Smooth muscle cell (in vitro differentiated cells): ENCODE measurements around the gene ATG4A. TPM values are rescaled to one million over a fixed set of nuclear protein-coding genes. Genes with fewer than 3 reads are reported as not detected.

Source experiments
- DNase-seq: peaks from one replicate; lab custom pipeline; 2025; ENCODE audit not compliant: unreplicated experiment; lab: John Stamatoyannopoulos, UW
- H2AFZ ChIP-seq: fragments of 200-600 bp; sonication (generic); 2 replicates; pipeline ENCODE4 v1.6.0; 2016; ENCODE audit warnings: antibody characterized with exemption, low read depth, mild to moderate bottlenecking
- H3F3A ChIP-seq: fragments of 200-600 bp; sonication (generic); 2 replicates; pipeline ENCODE4 v1.6.0; 2017; ENCODE audit warnings: antibody characterized with exemption, low read depth
- H3K27ac ChIP-seq: fragments of 200-600 bp; sonication (generic); 2 replicates; pipeline ENCODE4 v1.5.1; 2016; ENCODE audit warnings: low read depth, mild to moderate bottlenecking
- H3K27me3 ChIP-seq: fragments of 200-600 bp; sonication (generic); 2 replicates; pipeline ENCODE4 v1.6.1; 2016; ENCODE audit warnings: low read depth, mild to moderate bottlenecking
- H3K36me3 ChIP-seq: fragments of 200-600 bp; sonication (generic); 2 replicates; pipeline ENCODE4 v1.5.1; 2016; ENCODE audit warnings: low read depth
- H3K4me1 ChIP-seq: fragments of 200-600 bp; sonication (generic); 2 replicates; pipeline ENCODE4 v1.5.1; 2016; ENCODE audit warnings: low read depth
- H3K4me2 ChIP-seq: fragments of 200-600 bp; sonication (generic); 2 replicates; pipeline ENCODE4 v1.6.0; 2016; ENCODE audit warnings: mild to moderate bottlenecking
- H3K4me3 ChIP-seq: fragments of 200-600 bp; sonication (generic); 2 replicates; pipeline ENCODE4 v1.5.1; 2016; ENCODE audit warnings: mild to moderate bottlenecking
- H3K79me2 ChIP-seq: fragments of 200-600 bp; sonication (generic); 2 replicates; pipeline ENCODE4 v1.6.0; 2016; ENCODE audit warnings: low read depth, mild to moderate bottlenecking
- H3K9ac ChIP-seq: fragments of 200-600 bp; sonication (generic); 2 replicates; pipeline ENCODE4 v1.6.0; 2016; ENCODE audit warnings: low read depth
- H3K9me3 ChIP-seq: fragments of 200-600 bp; sonication (generic); replicated peaks from 2 replicates; pipeline ENCODE4 v1.5.1; 2016; ENCODE audit warnings: low read depth
- H4K20me1 ChIP-seq: fragments of 200-600 bp; sonication (generic); 2 replicates; pipeline ENCODE4 v1.6.0; 2016; ENCODE audit warnings: low read depth
- WGBS: methylation state at CpG from one replicate; pipeline ENCODE4 v1.1.7; 2016; ENCODE audit warnings: low lambda C conversion rate; 5-methylcytosine and 5-hydroxymethylcytosine counted together
- polyA plus RNA-seq: library from polyadenylated mRNA; unstranded; fragments of >200 nt; fragmentation: Nextera tagmentation; extraction: Ambion mirVana; gene quantifications from 2 replicates; pipeline ENCODE4 v1.2.1, GENCODE V29; 2016
- total RNA-seq: library from RNA; depleted of rRNA; stranded (reverse); fragments of >200 nt; gene quantifications from 2 replicates; pipeline ENCODE4 v1.2.3, GENCODE V29; 2014
- TF ChIP-seq, protein P1 (sequence below): fragments of 200-600 bp; sonication (generic); IDR thresholded peaks from 2 replicates; pipeline ENCODE4 v1.5.1; 2017; ENCODE audit warnings: borderline replicate concordance, mild to moderate bottlenecking, antibody characterized with exemption; ENCODE audit not compliant: insufficient read depth, poor library complexity, severe bottlenecking

Gene ATG4A
- total and polyA plus RNA-seq, 2 experiments from 2014 or later, result 14.0 to 14.3 TPM

DNA sequence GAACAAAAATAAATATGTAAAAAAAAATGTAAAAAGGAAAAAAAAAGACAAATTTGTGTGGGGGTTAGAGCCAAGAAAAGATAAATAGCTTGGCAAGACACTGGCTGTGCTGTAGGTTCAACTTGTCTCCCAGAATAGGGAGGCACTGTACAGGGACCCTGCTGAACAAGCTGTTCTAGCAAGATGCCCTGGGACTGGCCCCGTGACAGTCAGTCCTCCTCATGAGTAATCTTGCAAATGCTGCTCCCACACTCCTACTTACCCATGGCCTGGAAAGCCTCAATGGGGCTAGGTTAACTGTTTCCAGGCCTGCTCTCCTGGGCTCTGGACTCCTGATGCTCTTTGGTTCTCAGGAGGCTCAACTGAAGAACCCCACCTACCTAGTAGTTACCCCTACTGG, 106.8 kb downstream of the ATG4A start:
- H3K79me2 ChIP-seq, result no peaks in the 10 kb centered on the region
- no peaks in the 10 kb centered on the region for H4K20me1 ChIP-seq
- H3K4me1 ChIP-seq, result peaks cover 3% of the 10 kb centered on the region
- no peaks in the 10 kb centered on the region for H3K27me3 ChIP-seq
- H3F3A ChIP-seq, result no peaks in the 10 kb centered on the region
- H3K4me3 ChIP-seq, result no peak overlapping the region
- H3K36me3 ChIP-seq, result no peaks in the 10 kb centered on the region
- no peaks in the 10 kb centered on the region for H3K9me3 ChIP-seq
- 17% methylated on average over 1 of the region's 1 CpG for WGBS
- DNase-seq, result no peak
- H2AFZ ChIP-seq, result no peak overlapping the region
- no peak overlapping the region for H3K9ac ChIP-seq
- H3K27ac ChIP-seq, result no peak overlapping the region
- peak overlapping the region; percentile 26 for H3K4me2 ChIP-seq
- TF ChIP-seq, protein P1, sequence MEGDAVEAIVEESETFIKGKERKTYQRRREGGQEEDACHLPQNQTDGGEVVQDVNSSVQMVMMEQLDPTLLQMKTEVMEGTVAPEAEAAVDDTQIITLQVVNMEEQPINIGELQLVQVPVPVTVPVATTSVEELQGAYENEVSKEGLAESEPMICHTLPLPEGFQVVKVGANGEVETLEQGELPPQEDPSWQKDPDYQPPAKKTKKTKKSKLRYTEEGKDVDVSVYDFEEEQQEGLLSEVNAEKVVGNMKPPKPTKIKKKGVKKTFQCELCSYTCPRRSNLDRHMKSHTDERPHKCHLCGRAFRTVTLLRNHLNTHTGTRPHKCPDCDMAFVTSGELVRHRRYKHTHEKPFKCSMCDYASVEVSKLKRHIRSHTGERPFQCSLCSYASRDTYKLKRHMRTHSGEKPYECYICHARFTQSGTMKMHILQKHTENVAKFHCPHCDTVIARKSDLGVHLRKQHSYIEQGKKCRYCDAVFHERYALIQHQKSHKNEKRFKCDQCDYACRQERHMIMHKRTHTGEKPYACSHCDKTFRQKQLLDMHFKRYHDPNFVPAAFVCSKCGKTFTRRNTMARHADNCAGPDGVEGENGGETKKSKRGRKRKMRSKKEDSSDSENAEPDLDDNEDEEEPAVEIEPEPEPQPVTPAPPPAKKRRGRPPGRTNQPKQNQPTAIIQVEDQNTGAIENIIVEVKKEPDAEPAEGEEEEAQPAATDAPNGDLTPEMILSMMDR, result no peak

DNA sequence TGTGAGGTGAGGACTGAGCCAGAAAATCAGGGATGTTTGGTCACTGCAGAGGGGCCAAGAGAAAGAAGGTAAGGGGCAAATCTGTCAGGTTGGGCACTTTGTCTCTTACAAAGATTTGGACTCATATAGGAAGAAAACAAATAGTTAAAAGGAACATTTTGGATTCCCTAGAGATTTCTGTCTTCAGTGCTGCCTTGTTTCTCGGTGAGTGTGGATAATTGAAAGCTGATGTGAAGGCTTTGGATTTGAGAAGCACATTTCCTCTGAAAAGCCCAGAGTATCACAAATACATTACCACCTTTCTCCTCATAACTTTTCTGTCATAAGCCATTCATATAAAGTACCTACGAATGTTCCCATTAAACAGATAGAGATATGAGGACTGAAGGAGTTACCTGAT, 107.5 kb downstream of the ATG4A start:
- Histone ChIP-seq H3K36me3 (no peaks in the 10 kb centered on the region), H3K4me2 (peak overlapping the region; percentile 36), H3K27ac (no peak overlapping the region), H3K9me3 (no peaks in the 10 kb centered on the region), H3K79me2 (no peaks in the 10 kb centered on the region), H2AFZ (no peak overlapping the region), H3K27me3 (no peaks in the 10 kb centered on the region), H3K4me3 (no peak overlapping the region), H4K20me1 (no peaks in the 10 kb centered on the region), H3K9ac (no peak overlapping the region), H3F3A (no peaks in the 10 kb centered on the region), H3K4me1 (peaks cover 3% of the 10 kb centered on the region)
- TF ChIP-seq, protein P1, result no peak
- no peak for DNase-seq
- 54% methylated on average over 2 of the region's 2 CpGs for WGBS

DNA sequence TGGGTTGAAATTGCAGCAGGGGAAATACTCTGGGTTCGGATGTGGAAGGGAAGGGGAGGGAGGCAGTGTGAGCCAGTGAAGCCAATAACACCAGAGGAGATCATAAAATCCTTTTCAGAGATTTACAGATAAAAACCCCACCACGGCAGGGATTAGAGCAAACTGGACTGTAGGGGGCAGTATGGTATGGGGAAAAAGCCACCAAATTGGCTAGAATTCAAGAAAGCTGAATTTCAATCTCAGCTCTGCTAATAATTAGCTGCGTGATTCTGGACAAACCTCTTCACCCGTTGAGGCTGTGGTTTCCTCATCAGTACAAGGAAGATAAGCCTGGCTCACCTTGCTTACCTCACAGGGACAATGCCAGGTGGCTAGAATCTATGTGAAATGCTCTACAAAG, 108.1 kb downstream of the ATG4A start:
- H3K9me3 ChIP-seq, result no peaks in the 10 kb centered on the region
- no peaks in the 10 kb centered on the region for H3F3A ChIP-seq
- DNase-seq, result peak; percentile 2
- TF ChIP-seq, protein P1, result peak; percentile 59
- no peaks in the 10 kb centered on the region for H3K27me3 ChIP-seq
- no peaks in the 10 kb centered on the region for H3K36me3 ChIP-seq
- no peak overlapping the region for H3K27ac ChIP-seq
- no peak overlapping the region for H2AFZ ChIP-seq
- no peak overlapping the region for H3K9ac ChIP-seq
- peak overlapping the region; percentile 36 for H3K4me2 ChIP-seq
- no peaks in the 10 kb centered on the region for H3K79me2 ChIP-seq
- WGBS, result 18% methylated on average over 4 of the region's 4 CpGs
- H3K4me1 ChIP-seq, result peaks cover 3% of the 10 kb centered on the region
- no peaks in the 10 kb centered on the region for H4K20me1 ChIP-seq
- no peak overlapping the region for H3K4me3 ChIP-seq

DNA sequence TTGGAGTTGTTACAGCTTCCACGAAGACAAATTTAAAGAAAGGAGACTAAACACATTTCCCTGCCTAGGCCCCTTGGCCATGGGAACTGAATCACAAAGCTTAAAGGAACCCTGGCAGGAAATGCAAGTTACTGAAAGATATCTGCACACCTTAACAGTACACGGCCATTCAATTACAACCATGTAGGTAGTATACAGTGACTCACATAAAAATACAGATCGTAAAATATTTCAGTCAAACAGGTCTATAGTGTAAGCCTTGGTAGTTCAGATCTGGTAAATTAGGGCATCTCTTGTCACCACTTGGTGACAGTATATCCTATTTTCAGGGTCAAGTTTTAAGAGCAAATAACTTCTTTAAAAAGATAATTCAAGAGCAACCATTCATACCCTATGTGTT, 112.0 kb downstream of the ATG4A start:
- no peaks in the 10 kb centered on the region for H4K20me1 ChIP-seq
- no peaks in the 10 kb centered on the region for H3F3A ChIP-seq
- no peaks in the 10 kb centered on the region for H3K36me3 ChIP-seq
- H3K9me3 ChIP-seq, result no peaks in the 10 kb centered on the region
- peaks cover 3% of the 10 kb centered on the region for H3K4me1 ChIP-seq
- no peak overlapping the region for H3K9ac ChIP-seq
- H3K4me3 ChIP-seq, result no peak overlapping the region
- no peaks in the 10 kb centered on the region for H3K27me3 ChIP-seq
- H3K79me2 ChIP-seq, result no peaks in the 10 kb centered on the region
- no peak overlapping the region for H3K4me2 ChIP-seq
- 65% methylated on average over 3 of the region's 3 CpGs for WGBS
- no peak overlapping the region for H2AFZ ChIP-seq
- TF ChIP-seq, protein P1, result no peak
- no peak for DNase-seq
- H3K27ac ChIP-seq, result no peak overlapping the region
